Mesenchymal stem cell (in vitro differentiated cells and primary cell): Measurements from ENCODE around the gene TRDN.
"Not testable (repeated sequence)": the region's sequence is repeated elsewhere in the genome, so short reads cannot be mapped to it uniquely, and the experiment has no call there.

Source experiments
- DNase-seq: peaks from one replicate; pipeline ENCODE4 v3.0.0-alpha.2; 2013
- H2AFZ ChIP-seq: one replicate; pipeline ENCODE4 v1.6.1; 2013; ENCODE audit warnings: low read depth, mild to moderate bottlenecking, control low read depth, inconsistent platforms, low read length, moderate library complexity
- H2AK5ac ChIP-seq: 2 replicates; pipeline ENCODE4 v1.6.1; 2013; ENCODE audit warnings: low read length, moderate library complexity, mild to moderate bottlenecking, inconsistent platforms; ENCODE audit not compliant: severe bottlenecking
- H2BK120ac ChIP-seq: one replicate; pipeline ENCODE4 v1.6.1; 2013; ENCODE audit warnings: low read depth, mild to moderate bottlenecking, inconsistent platforms, low read length, moderate library complexity
- H2BK12ac ChIP-seq, 2 experiments: one replicate each; pipeline ENCODE4 v1.6.1; 2013; ENCODE audit warnings: inconsistent platforms in 2 of 2, low read length in 2 of 2, mild to moderate bottlenecking in 2 of 2, moderate library complexity in 2 of 2, control low read depth in 1 of 2
- H2BK15ac ChIP-seq: one replicate; pipeline ENCODE4 v1.6.1; 2013; ENCODE audit warnings: mild to moderate bottlenecking, low read depth, inconsistent platforms; ENCODE audit not compliant: poor library complexity, severe bottlenecking
- H2BK5ac ChIP-seq: 2 replicates; pipeline ENCODE4 v1.6.1; 2013; ENCODE audit warnings: low read depth, mild to moderate bottlenecking, low read length, control low read depth, inconsistent platforms; ENCODE audit not compliant: poor library complexity, severe bottlenecking
- H3K14ac ChIP-seq, 2 experiments: one replicate each; pipeline ENCODE4 v1.6.1; 2013; ENCODE audit warnings: inconsistent platforms in 2 of 2, low read length in 2 of 2, control low read depth in 1 of 2, mild to moderate bottlenecking in 1 of 2, moderate library complexity in 1 of 2
- H3K18ac ChIP-seq, 2 experiments: one replicate each; pipeline ENCODE4 v1.6.1; 2013; ENCODE audit warnings: inconsistent platforms in 2 of 2, low read length in 2 of 2, control low read depth in 1 of 2, low read depth in 1 of 2, mild to moderate bottlenecking in 1 of 2
- H3K23ac ChIP-seq, 2 experiments: one replicate each; pipeline ENCODE4 v1.6.1; 2013; ENCODE audit warnings: inconsistent platforms in 2 of 2, low read length in 2 of 2, mild to moderate bottlenecking in 2 of 2, moderate library complexity in 2 of 2, control low read depth in 1 of 2
- H3K27ac ChIP-seq: 2 replicates; pipeline ENCODE4 v1.5.1; 2013; ENCODE audit warnings: mild to moderate bottlenecking, moderate library complexity, low read length, control low read depth, inconsistent platforms; ENCODE audit not compliant: poor library complexity, severe bottlenecking
- H3K27me3 ChIP-seq, 2 experiments: 2 replicates each; pipeline versions ENCODE4 v1.6.1 to v1.7.0; 2013; ENCODE audit warnings: low read length in 2 of 2, mild to moderate bottlenecking in 2 of 2, moderate library complexity in 2 of 2, control low read depth in 1 of 2, inconsistent platforms in 1 of 2; ENCODE audit not compliant: control insufficient read depth in 1 of 2, insufficient read depth in 1 of 2
- H3K36me3 ChIP-seq, 2 experiments: 2 replicates each; pipeline versions ENCODE4 v1.6.1 to v1.7.0; 2013; ENCODE audit warnings: low read length in 2 of 2, control low read depth in 1 of 2, inconsistent platforms in 1 of 2, low read depth in 1 of 2, mild to moderate bottlenecking in 1 of 2; ENCODE audit not compliant: insufficient read depth in 2 of 2, control insufficient read depth in 1 of 2
- H3K4ac ChIP-seq, 2 experiments: one replicate each; pipeline ENCODE4 v1.6.1; 2013; ENCODE audit warnings: inconsistent platforms in 2 of 2, low read length in 2 of 2, mild to moderate bottlenecking in 2 of 2, moderate library complexity in 2 of 2, control low read depth in 1 of 2, low read depth in 1 of 2
- H3K4me1 ChIP-seq: 2 replicates; pipeline ENCODE4 v1.6.1; 2013; ENCODE audit warnings: low read depth, low read length, control low read depth; ENCODE audit not compliant: control insufficient read depth, insufficient read depth
- H3K4me2 ChIP-seq: 2 replicates; pipeline ENCODE4 v1.6.1; 2013; ENCODE audit warnings: low read length, mild to moderate bottlenecking, inconsistent platforms; ENCODE audit not compliant: poor library complexity, severe bottlenecking
- H3K4me3 ChIP-seq, 2 experiments: 2 replicates each; pipeline versions ENCODE4 v1.5.1 to v1.7.0; 2013; ENCODE audit warnings: low read length in 2 of 2, mild to moderate bottlenecking in 2 of 2, control low read depth in 1 of 2, low read depth in 1 of 2; ENCODE audit not compliant: insufficient read depth in 1 of 2
- H3K79me1 ChIP-seq: replicated peaks from 2 replicates; pipeline ENCODE4 v1.6.1; 2013; ENCODE audit warnings: mild to moderate bottlenecking, control low read depth, low read length, inconsistent platforms; ENCODE audit not compliant: poor library complexity, severe bottlenecking
- H3K9ac ChIP-seq: 2 replicates; pipeline ENCODE4 v1.7.0; 2013; ENCODE audit warnings: mild to moderate bottlenecking, low read length, moderate library complexity
- H3K9me3 ChIP-seq: 2 replicates; pipeline ENCODE4 v1.7.0; 2013; ENCODE audit warnings: mild to moderate bottlenecking, low read length; ENCODE audit not compliant: control insufficient read depth
- H4K8ac ChIP-seq: one replicate; pipeline ENCODE4 v1.6.1; 2013; ENCODE audit warnings: inconsistent platforms, mild to moderate bottlenecking, low read length, moderate library complexity
- H4K91ac ChIP-seq: one replicate; pipeline ENCODE4 v1.6.1; 2013; ENCODE audit warnings: mild to moderate bottlenecking, low read length, inconsistent platforms
- WGBS: methylation state at CpG from one replicate; pipeline ENCODE4 v1.1.7; 2013; ENCODE audit warnings: mixed read lengths; 5-methylcytosine and 5-hydroxymethylcytosine counted together

The TRDN gene

DNA sequence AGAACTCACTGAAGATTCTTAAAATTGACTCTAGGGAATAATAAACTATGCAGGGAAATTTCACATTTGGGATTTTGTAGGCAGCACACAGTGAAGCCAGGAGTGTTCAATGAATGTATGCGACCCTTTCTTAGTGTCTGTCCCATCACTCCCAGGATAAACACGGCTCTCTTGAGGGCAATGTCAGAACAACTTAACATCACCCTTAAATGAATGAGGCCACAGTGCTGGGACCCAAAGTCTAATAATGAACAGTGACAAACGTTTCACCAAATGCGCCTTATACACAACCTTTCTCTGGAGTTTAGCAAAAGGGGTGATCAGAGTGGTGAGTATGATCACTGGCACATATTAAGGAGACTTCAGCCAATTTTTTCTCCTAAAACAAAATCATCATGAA is 403.4 kb downstream of the TRDN start:
- Histone ChIP-seq H2AK5ac (no peak overlapping the region), H3K18ac (no peak overlapping the region), H3K36me3 (no peaks in the 10 kb centered on the region), H3K4me2 (no peak overlapping the region), H4K91ac (no peak overlapping the region), H2BK5ac (no peak overlapping the region), H3K9ac (no peak overlapping the region), H3K4me1 (no peaks in the 10 kb centered on the region), H3K79me1 (no peaks in the 10 kb centered on the region), H3K27ac (no peak overlapping the region), H2BK120ac (no peak overlapping the region), H3K27me3 (no peaks in the 10 kb centered on the region), H2BK15ac (no peak overlapping the region), H2AFZ (no peak overlapping the region), H3K4me3 (no peak overlapping the region), H3K23ac (no peak overlapping the region), H2BK12ac (no peak overlapping the region), H3K4ac (no peak overlapping the region), H3K9me3 (no peaks in the 10 kb centered on the region), H3K14ac (no peak overlapping the region), H4K8ac (no peak overlapping the region)
- no peak for DNase-seq
- WGBS = 87% methylated on average over 2 of the region's 4 CpGs

DNA sequence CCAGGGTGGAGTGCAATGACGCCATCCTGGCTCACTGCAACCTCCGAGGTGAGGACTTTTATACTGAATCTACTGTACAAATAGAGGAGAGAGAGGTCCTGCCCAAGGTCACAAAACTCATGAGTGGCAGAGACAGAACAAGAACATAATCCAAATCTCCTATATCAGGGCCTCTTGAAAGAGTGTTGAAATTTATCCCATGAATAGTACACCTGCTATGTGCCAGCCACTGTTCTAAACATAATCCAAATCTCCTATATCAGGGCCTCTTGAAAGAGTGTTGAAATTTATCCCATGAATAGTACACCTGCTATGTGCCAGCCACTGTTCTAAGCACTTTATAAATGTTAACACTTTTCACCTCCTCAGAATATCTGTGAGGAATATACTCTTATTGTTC is 409.0 kb downstream of the TRDN start:
- DNase-seq, H3K18ac ChIP-seq, H3K27ac ChIP-seq, H3K4me3 ChIP-seq, H3K23ac ChIP-seq, H3K9me3 ChIP-seq, H3K27me3 ChIP-seq, H3K36me3 ChIP-seq, H4K8ac ChIP-seq, H3K4ac ChIP-seq, H2AFZ ChIP-seq, H2BK5ac ChIP-seq, H2BK12ac ChIP-seq, H3K4me2 ChIP-seq, H3K79me1 ChIP-seq, H3K4me1 ChIP-seq, H2BK15ac ChIP-seq, H4K91ac ChIP-seq, H2BK120ac ChIP-seq, H2AK5ac ChIP-seq, H3K9ac ChIP-seq, H3K14ac ChIP-seq: not testable (repeated sequence)
- 60% methylated on average over 1 of the region's 2 CpGs for WGBS

DNA sequence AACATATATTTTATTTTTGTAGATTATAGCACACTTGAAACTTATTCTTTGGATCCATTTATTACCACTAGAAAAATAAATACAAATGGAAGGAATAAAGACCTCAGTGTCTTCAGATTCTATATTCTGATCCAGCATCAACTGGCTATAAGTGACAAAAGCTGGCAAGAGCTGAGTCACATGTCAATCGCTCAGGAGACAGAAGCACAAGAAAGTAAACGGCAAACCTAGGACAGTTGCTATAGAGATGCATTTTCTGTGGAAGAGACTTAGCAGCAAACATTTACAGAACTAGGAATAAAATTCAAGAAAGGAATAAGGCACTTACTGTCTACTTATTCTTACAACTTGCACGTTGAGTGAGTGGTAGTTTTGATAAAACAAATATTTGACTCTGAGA is 410.4 kb downstream of the TRDN start:
- Histone ChIP-seq H3K27me3 (no peaks in the 10 kb centered on the region), H4K8ac (no peak overlapping the region), H3K9ac (no peak overlapping the region), H2BK120ac (no peak overlapping the region), H3K4ac (no peak overlapping the region), H2AK5ac (no peak overlapping the region), H2BK5ac (no peak overlapping the region), H3K9me3 (no peaks in the 10 kb centered on the region), H3K14ac (no peak overlapping the region), H3K27ac (no peak overlapping the region), H2BK12ac (no peak overlapping the region), H3K79me1 (no peaks in the 10 kb centered on the region), H3K36me3 (no peaks in the 10 kb centered on the region), H2BK15ac (no peak overlapping the region), H4K91ac (no peak overlapping the region), H2AFZ (no peak overlapping the region), H3K4me1 (no peaks in the 10 kb centered on the region), H3K18ac (no peak overlapping the region), H3K4me2 (no peak overlapping the region), H3K23ac (no peak overlapping the region), H3K4me3 (no peak overlapping the region)
- WGBS = 66% methylated on average over 2 of the region's 3 CpGs
- no peak for DNase-seq

DNA sequence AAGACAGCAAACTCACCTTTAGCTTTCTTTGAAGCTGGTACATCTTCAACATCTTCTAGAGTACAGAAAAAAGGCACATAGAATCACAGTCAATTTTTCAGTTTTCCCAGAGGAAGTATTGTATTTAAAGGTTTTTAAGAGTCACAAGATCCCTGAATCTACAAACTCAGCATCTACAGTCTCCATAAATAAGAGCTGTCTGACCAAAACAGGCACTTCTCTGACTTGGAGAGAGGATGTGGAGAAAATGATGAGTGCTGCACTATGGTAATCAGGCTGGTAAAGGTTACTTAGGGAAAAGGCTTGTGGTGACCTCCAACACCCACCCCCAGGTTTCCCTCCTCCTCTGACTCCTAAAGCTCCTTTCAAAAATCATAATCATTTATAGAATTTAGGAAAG is 412.7 kb downstream of the TRDN start:
- no peak overlapping the region for H3K9ac ChIP-seq
- no peak overlapping the region for H4K91ac ChIP-seq
- H3K4me3 ChIP-seq = no peak overlapping the region
- H3K27me3 ChIP-seq = no peaks in the 10 kb centered on the region
- no peak overlapping the region for H3K23ac ChIP-seq
- H3K27ac ChIP-seq = no peak overlapping the region
- no peak overlapping the region for H3K4ac ChIP-seq
- H3K36me3 ChIP-seq = no peaks in the 10 kb centered on the region
- no peak overlapping the region for H2BK5ac ChIP-seq
- no peak overlapping the region for H2AK5ac ChIP-seq
- H2BK15ac ChIP-seq = no peak overlapping the region
- H3K18ac ChIP-seq = no peak overlapping the region
- no peak overlapping the region for H2AFZ ChIP-seq
- H3K9me3 ChIP-seq = no peaks in the 10 kb centered on the region
- no peak overlapping the region for H3K14ac ChIP-seq
- no peak overlapping the region for H2BK12ac ChIP-seq
- no peak overlapping the region for H3K4me2 ChIP-seq
- no peak overlapping the region for H2BK120ac ChIP-seq
- H3K79me1 ChIP-seq = no peaks in the 10 kb centered on the region
- H4K8ac ChIP-seq = no peak overlapping the region
- H3K4me1 ChIP-seq = no peaks in the 10 kb centered on the region
- no peak for DNase-seq
